GM12892 (cell line): ENCODE data around the gene NDUFAF4.

Experiments used
- POLR2A ChIP-seq: IDR thresholded peaks from 2 replicates; pipeline ENCODE4 v1.6.1; 2011; ENCODE audit warnings: low read depth, low read length, control low read depth
- POLR2AphosphoS5 ChIP-seq: IDR thresholded peaks from 2 replicates; pipeline ENCODE4 v1.6.1; 2011; ENCODE audit warnings: low read depth, low read length, control low read depth
- TAF1 ChIP-seq: IDR thresholded peaks from 2 replicates; pipeline ENCODE4 v1.6.1; 2011; ENCODE audit warnings: low read depth, mild to moderate bottlenecking, control low read depth, low read length, borderline replicate concordance

GRCh38 chr6:96931198-96931597 is 33.5 kb upstream of the NDUFAF4 start:
- TF ChIP-seq TAF1 (no peak), POLR2AphosphoS5 (no peak), POLR2A (no peak)
